Activated CD4-positive, CD25-positive, alpha-beta regulatory T cell treated with anti-CD3 and anti-CD28 coated beads, Interleukin-2, amount 50 U/mL, for 72 hours (primary cell): ENCODE data around the gene PNPLA4.

Source experiments
- DNase-seq: peaks from one replicate; pipeline ENCODE4 v3.0.0; 2021

Gene PNPLA4, protein sequence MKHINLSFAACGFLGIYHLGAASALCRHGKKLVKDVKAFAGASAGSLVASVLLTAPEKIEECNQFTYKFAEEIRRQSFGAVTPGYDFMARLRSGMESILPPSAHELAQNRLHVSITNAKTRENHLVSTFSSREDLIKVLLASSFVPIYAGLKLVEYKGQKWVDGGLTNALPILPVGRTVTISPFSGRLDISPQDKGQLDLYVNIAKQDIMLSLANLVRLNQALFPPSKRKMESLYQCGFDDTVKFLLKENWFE

DNA sequence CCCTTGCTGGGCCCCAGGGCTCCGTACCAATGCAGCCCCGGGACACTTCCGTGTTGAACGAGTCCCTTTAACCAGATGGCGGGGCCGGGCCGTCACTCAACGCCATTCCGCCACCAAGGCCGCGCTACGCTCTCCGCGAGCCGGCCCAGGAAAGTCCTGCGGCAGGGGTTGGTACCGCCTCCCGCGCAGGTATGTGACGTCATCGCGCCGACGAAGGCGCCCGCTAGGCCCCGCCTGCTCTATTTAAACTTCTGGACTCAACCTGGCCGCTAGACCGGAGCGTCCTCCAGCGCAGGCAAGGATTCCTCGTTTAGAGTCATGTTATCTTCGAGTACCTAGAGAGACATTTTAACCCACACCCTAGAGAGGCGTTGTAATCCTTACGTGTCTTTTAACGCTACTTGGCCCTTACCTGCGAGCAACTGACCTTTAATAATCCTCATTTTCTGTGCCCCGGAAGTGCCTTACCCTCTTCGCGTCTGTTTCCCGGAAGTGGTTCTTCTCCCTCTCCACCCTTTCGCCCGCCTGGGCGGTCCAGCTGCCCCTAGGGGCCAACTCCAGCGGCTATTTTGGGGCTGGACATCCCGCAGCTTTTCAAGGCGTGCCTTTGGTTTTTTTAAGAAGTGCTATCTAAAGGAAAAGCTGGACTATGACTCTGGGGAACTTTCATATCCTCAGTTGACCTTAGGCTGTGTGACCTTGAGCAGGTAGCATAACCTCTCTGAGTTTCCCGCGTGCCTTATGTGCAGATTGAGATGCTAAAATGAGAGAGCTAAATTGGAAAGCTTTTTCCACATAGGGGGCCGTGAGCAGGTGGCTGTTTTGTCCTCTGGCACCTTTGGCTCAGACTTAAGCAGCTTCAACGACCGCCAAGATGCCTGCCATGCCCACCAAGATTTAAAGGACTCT, at the start of gene PNPLA4:
Gene PNPLA4 (minus strand): TSS at position 155 of the 909 bp plus-strand sequence. CDS start 1,294 bp downstream, outside the sequence.
- peak; percentile 87 for DNase-seq

DNA sequence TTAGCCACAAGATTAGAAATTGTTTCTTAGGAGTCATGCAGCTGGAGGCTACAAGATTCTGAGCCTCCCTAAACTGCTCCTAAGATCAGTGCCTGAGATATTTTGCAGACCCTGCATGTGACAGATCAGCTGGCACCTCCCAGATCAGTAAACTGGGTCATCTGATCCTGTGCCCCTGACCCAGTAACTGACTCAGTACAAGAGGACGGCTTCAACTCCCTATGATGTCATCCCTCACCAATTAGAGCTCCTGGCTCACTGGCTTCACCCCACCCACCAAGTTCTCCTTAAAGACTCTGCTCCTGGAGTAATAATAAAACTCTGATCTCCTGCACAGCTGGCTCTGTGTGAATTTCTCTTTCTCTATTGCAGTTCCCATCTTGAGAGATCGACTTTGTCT, 45.4 kb upstream of the PNPLA4 start:
- DNase-seq: no peak

DNA sequence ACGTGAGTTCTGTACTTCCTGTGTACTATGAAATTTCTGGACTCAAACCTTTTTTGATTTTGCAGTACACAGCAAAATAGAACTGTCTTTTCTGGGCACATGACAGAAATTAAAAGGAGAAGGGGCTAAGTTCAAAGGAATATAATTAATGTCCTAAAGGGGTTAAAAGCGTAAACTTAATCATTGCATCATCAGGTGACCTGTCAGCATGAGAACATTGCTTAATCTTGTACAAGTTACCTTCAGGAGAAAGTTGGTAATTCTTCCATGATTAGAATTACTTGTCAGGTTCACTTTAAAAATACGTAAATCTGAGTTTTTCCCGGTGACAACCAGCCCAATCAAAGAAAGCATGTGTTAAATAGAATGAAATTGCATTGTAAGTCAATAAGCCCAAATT, 43.2 kb upstream of the PNPLA4 start:
- no peak for DNase-seq

DNA sequence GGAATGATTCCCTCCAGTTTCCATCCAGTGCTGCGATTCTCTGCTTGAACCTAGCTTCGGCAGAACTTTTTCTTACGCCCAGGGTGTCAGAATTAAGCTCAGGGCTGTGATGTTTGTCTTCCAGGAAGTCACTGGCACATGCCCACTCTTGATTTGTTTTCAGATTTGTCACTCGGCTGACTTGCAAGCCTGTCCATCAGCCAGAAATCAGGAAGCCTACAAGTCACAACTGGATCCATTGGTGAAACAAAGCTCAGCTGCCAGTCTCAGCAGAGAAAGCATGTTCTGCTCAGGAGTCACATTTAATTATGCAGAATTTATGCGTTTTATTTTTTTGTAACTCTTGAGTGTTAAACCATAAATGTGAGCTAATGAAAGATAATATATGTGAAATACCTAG, 38.2 kb upstream of the PNPLA4 start:
- no peak for DNase-seq

DNA sequence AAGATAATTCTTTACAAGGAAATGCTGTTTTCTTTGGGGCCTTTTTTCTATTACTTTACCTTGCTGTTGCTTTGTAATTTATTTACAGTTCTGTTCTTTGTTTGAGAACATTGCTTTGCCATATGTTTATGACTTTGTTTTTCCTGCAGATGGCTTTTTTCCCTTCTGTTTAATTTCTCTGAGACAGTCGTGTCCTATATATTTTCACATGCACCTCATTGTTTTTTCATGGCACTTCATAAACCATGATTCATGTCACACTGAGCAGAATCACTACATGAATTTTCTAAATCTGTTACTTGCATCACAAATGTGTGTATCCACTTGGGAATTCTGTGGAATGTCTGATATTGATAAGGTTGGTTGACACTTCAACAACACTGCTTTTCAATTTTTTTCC, 33.0 kb upstream of the PNPLA4 start:
- no peak for DNase-seq

DNA sequence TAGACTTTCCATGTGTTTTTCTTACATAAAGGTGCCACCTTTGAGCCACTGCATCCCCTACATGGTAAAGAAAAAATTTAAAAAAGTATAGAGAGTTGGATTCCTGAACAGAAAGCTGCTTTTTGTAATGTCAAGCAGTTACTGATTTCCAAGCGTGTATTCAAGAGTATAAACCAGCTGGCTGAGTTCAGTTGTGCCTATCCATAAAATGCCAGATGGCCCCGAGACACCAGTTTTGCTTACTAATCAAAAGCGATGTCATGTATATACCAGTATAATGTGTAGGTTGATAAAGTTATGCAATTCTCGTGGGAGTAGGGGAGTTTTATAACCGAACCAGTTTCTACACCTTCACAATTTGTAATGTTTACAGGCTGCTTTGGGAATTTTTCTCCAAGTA, 26.2 kb upstream of the PNPLA4 start:
- no peak for DNase-seq

DNA sequence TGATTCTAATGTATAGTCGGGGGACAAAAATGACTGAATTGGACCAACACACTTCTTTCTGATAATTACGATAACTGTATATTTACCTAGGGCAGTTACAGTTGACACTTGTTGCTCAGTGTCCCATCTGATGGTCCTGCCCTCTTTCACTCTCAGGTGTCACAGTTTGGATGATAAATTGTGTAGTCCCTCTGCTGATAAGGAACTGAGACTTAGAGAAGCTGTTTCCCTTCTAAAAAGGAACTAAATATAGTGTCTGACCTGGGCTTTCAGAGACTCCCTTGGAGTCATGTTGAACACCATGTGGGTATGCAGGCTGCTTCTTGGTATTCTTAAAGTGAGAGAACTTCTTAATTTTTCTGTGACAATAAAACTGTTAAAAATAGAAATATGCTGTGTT, 23.7 kb upstream of the PNPLA4 start:
- DNase-seq: no peak

DNA sequence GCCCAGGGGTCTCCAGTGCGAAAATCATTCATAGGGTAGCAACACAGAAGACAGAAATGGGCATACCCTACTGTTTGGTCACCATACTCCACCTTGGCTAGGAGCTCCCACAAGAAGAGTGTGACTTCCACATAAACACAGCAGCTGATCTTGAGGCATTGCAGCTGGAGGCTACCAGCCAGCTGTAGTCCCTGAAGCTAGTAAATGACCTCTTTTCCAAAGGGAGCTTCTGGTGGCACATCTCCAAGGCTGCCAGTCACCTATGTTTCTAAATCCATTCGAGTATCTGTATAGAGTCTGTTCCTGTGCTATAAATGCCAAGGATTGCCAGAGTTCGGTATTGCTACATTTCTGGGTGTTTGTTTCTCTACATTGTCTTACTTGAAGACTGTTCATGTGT, 21.3 kb upstream of the PNPLA4 start:
- no peak for DNase-seq

DNA sequence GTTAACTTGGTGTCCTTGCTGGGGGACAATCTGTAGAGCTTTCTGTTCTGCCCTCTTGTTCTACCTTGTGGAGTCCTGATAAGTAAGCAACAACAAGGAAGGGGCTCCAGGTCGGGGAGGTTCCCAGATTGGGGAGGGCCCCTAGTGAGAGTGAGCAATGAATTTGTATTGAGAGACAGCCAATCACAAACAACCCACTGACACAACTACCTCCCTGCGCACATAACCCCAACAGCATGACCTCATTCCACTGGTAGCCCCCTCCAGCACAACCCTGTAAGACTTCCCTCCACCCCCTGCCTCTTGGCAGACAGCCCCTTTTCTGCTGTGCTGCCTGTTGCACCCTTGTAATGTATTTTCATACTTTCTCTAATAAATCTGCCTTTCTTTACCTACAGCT, 19.7 kb upstream of the PNPLA4 start:
- no peak for DNase-seq

DNA sequence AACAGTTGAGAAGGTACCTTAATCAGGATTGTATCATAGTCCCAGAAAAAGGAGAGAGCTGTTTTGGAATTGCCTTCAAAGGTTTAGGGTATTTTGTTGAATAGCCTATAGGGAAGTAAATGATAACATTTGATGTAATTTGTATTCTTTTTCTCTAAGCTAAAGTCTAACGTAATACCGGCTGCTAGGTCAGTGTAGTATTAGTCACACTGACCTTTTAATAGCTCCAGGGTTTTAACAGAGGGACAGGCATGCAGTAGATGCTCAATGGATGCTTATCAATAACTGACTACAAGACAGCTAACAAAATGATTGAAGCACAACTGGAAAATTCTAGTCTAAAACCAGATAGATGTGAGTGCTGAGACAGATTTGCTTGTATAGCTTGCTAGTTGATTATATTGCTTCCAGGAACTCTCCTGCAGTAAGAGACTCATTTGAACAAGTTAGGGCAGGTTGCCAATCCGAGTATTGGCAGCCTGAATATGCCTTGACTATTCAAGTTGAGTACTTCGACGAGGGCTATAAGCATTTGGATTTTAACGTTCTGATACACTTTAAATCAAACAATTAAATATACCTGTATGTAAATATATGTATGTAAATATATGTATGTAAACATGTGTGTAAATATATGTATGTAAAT, 16.5 kb upstream of the PNPLA4 start:
- DNase-seq: no peak

DNA sequence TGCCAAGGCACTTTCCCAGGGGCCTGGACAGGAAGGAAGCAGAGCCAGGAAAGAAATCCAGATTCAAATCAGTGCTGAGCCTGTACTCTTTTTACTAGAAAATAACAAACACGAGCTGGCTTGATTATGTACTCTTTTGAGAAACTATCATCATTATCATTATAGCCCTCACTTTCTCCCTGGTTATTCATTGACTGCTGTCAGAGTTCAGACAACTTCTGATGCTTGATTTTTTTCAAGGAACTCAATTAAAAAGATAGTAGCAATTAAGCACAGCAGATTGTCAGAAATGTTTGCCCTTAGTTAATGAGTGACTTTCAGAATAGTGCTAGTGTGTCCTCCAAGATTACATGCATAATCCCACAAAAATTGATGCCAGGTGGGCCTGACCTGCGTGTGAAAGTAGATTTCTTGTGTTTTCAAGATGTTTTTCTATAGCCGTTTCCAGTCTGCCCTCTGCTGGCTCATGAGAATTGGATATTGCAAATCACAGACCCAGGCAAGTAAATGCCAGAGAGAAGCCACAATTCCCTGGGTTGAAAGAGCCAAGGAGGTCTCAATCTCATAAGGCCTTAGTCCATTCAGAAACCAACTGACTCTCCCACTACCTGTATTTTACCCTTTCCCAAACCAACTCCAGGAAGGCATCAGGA, 14.3 kb upstream of the PNPLA4 start:
- no peak for DNase-seq

DNA sequence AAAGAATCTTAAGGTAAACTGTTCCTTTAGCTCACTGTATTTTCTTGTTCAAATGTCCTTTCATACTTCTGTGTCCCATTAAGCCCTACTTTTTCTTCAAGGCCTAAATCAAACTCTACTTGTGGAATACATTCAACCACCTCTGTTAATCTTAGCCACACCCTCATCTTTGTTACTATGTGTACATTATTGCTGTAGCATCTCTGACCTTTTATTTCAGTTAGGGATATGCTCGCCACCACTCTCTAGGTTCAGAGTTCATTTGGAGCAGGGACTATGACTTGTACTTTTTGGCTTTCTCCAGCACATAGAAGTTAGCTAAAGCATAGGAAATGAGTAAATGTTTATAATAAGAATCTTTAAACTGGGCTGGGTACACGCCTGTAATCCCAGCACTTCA, 6.8 kb upstream of the PNPLA4 start:
- no peak for DNase-seq

DNA sequence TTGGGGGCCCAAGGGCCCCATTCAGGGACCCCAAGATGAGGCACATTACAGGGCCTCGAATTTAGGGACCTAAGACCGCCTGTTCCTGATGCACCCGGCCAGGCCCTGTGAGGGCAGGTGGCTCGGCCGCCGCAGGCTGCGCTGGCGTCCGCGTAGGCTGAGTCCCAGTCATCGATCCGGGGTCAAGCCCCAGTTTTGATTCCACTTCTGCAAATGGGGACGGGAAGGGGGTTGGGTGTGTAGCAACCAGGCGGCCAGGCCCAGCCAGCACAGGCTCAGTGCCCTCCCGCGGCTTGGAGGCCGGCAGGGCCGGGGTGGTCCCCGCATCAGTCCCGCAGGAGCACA, 327 bp downstream of the PNPLA4 start:
- no peak for DNase-seq

DNA sequence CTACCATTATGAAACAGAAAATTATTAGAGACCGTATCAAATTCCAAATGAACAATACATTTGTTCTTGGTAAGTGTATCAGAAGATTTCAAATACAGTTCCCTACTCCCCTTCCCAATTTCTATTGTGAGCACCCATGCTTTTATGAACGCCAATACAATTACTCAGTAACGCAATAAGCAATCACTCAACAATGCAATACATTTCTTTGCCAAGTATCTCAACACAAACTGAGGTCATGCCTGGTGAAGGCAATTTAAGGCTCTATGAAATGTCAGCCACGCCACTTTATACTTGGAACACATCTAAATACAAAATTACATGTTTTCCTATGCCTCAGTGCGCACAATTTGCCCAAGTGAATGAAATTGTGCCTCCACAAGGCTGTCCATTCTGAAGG, 712 bp downstream of the PNPLA4 start:
- DNase-seq: no peak

DNA sequence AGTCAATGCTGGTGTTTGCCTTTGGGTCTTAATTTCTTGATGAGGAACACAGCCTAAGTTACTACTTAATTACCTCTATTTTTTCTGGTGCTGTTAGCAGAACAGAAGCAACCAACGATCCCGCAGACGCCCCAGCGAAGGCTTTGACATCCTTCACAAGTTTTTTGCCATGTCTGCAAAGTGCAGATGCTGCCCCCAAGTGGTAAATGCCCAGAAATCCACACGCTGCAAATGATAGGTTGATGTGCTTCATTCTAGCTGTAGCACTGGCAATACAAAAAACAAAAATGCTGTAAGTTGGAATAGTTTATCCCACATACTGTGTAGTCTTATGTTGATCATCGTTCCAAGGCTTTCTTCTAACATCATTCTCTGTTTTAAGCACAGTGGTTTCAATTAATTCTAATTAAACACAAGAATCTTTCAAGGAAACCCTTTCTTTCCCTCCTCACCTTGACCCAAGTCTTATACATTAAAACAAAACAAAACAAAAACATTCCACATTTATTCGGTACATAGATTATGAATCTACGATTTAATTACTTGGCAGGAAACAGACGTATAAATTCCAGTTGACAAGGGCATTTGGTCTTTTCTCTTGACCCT, 1.2 kb downstream of the PNPLA4 start:
- DNase-seq: peak; percentile 37

DNA sequence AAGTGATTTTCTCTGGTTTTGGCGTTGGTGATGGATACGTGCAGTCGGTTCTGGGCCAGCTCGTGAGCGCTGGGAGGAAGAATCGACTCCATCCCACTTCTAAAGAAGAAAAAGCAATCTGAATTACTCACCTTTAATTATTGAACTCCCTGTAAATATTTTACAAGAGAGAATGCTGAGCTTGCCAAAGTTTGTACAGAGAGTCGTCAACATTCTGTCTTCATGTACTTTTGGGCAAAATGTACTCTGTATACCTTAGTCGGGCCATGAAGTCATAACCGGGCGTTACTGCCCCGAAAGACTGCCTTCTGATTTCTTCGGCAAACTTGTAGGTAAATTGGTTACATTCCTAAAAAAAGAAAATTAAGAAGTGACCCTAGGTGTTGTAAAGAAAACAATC, 5.5 kb downstream of the PNPLA4 start:
- no peak for DNase-seq

DNA sequence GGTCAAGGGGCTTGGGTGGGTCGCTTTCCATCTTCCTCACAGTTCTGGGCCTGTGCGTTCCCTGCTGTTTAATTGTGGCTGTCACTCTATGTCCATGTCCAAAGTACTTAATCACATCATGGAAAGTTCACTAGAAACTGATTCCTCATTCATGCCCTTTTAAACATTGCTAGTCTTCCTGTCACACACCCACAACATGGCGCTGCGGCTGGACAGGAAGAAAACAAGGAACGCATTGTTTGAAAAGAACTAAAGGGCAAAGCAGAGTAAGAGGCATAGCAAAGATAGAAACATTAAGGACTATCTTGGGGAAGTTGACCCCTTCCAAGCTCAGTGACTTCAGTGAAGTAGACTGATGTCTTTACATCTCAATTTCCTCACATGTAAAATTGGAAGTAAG, 18.4 kb downstream of the PNPLA4 start:
- no peak for DNase-seq

DNA sequence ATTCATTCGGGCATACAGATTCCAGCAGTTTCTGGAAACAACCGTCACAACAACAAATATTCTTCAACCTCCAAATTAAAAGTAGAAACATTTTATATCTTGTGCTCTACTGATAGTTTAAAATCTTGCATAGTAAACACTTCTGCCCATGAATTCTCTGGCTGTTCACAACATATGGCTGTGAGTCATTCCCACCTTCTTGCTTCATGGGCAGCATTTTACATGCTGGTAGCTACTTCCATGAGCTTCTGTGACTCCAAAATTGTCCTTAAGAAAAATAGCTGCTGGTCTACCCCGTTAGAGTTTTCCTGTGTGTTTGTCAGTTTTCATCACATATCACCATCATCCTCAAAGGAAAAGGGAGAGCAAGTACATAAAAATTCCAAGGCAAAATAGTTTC, 22.7 kb downstream of the PNPLA4 start:
- DNase-seq: no peak

DNA sequence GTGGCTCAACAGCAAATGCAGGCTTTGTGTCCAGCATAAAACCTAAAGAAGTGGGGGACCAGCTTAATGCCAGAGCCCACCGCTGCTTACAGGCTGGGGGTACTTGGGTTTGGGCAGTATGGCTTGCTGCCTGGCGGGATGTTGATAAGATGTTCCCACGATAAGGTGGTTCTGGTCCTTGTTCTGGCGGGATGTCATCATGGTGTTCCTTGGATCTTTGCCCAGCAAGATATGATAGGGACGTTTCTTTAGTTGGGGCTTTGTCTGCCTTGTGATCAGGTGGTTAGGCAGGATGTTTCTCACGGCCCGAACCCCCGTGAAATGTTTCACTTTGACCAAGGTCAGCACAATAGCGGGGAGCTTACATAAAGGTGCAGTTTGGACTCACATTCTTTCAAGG, 35.3 kb downstream of the PNPLA4 start:
- no peak for DNase-seq

DNA sequence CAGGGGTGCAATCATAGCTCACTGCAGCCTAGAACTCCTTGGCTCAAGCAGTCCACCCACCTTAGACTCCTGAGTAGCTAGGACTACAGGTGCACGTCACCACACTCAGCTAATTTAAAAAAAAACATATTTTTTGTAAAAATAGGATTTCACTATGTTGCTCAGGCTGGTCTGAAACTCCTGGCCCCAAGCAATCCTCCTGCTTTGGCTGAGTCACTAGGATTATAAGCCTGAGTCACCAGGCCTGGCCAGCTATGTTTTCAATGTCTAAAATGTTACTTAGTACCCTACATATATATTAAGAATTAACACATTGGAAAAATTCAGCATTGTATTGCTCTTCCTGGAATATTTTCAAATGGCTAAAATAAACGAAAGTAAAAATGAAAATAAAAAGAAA, 37.5 kb downstream of the PNPLA4 start:
- DNase-seq: no peak

DNA sequence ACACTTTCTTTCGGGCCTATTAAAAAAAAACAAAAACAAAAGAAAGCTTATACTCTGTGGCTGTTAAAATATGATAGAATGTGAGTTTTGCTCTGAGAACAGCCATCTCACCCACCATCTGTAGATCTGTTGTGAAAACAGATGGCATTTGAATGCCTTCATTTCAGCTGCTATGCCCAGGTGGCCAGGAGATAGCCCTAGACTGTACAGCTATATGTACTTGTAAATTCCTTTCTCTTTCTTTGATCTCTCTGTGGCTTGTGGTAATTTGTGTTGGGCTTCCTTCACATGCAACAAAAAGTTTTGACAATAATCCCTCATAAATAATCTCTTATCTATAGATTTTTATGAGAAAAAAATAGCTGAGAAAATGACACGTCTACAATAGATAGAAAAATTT, 38.1 kb downstream of the PNPLA4 start:
- DNase-seq: no peak

DNA sequence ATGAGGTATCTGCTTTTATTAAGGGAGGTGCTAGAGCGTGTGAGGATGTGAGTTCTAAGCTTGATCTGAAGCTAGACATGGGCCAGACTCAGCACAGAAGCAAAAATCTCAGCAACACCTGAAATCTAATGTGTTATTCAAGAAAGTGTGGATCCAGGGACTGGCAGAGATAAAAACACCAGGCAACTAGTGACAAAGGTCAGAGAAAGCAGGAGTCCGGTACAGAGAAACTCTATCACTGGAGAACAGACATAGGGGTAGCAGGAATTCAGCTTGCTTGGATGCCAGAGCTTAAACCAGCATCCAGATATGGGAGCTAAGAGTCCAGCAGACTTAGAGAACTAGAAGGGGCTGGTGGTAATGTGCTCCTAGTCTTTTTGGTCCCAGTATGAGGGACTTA, 50.3 kb downstream of the PNPLA4 start:
- no peak for DNase-seq

DNA sequence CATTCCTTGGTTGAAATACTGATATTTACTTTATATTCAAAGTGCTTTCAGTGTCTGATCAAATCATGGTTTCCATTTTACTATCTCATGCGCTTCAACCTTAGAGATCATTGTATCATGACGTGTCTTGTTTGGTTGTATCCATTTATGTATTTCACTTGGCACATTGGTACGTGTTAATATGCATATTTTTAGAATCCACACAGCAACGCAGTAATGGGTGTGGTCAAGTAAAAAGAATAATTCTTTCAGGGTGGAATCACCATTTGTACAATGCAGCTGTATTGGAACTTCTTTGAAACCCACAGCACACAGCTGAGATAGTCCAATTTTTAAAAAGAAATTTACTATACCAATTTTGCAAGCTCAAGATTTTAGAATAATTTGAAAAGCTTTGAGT, 55.2 kb downstream of the PNPLA4 start:
- DNase-seq: no peak
